ENCODE data around the gene DLG2. TPM values are rescaled to one million over a fixed set of nuclear protein-coding genes. Genes with fewer than 3 reads are reported as not detected.

Gene DLG2
- total RNA-seq, 1 donor from 2014 or later = 5.9 TPM

GRCh38 chr11:83612891-83613766 is 2014.0 kb downstream of the DLG2 start:
- no peak for TF ChIP-seq CTCF (conservative IDR thresholded peaks at IDR 0.05)
- Mint-ChIP-seq H3K4me3 (no peak overlapping the region), H3K9me3 (no peaks in the 10 kb centered on the region), H3K4me1 (ENCODE audit: unreplicated experiment) (peaks cover 16% of the 10 kb centered on the region), H3K27ac (no peak overlapping the region), H3K36me3 (no peaks in the 10 kb centered on the region), H3K27me3 (no peaks in the 10 kb centered on the region)
- no peak for DNase-seq (ENCODE audit: extremely low spot score, unreplicated experiment)

DNA sequence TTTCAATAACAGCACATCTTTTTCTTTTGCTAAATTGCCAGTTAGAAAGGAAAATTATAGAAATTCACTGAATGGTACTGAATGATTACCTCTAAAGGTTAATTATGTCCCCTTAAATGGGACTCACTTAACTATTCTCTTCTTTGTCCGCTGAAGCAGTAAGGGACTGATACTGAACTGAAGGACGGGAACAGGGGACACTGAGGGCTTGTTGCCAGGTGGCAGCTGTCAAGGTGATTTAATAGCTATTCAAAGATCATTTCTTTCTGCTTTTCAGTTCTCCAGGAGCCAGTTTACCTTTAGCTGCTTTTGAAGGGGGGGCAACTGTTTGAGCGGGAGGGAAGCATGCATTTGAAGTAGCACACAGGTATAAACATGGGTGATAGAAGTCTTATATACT is 2015.5 kb downstream of the DLG2 start:
- DNase-seq (ENCODE audit: extremely low spot score, unreplicated experiment) = no peak
- Mint-ChIP-seq H3K27me3 (no peaks in the 10 kb centered on the region), H3K36me3 (no peaks in the 10 kb centered on the region), H3K4me1 (ENCODE audit: unreplicated experiment) (peaks cover 16% of the 10 kb centered on the region), H3K9me3 (no peaks in the 10 kb centered on the region), H3K27ac (no peak overlapping the region), H3K4me3 (no peak overlapping the region)
- TF ChIP-seq CTCF (conservative IDR thresholded peaks at IDR 0.05) = no peak

GRCh38 chr11:83611031-83611430 is 2016.1 kb downstream of the DLG2 start:
- TF ChIP-seq CTCF (conservative IDR thresholded peaks at IDR 0.05) = no peak
- Mint-ChIP-seq H3K9me3 (no peaks in the 10 kb centered on the region), H3K4me3 (no peak overlapping the region), H3K36me3 (no peaks in the 10 kb centered on the region), H3K27ac (no peak overlapping the region), H3K4me1 (ENCODE audit: unreplicated experiment) (peaks cover 16% of the 10 kb centered on the region), H3K27me3 (no peaks in the 10 kb centered on the region)
- no peak for DNase-seq (ENCODE audit: extremely low spot score, unreplicated experiment)

- peaks cover 16% of the 10 kb centered on the region for H3K4me1 Mint-ChIP-seq (ENCODE audit: unreplicated experiment)
- no peaks in the 10 kb centered on the region for H3K9me3 Mint-ChIP-seq
- H3K36me3 Mint-ChIP-seq = no peaks in the 10 kb centered on the region
- no peak overlapping the region for H3K27ac Mint-ChIP-seq
- TF ChIP-seq CTCF (conservative IDR thresholded peaks at IDR 0.05) = no peak
- no peaks in the 10 kb centered on the region for H3K27me3 Mint-ChIP-seq
- H3K4me3 Mint-ChIP-seq = no peak overlapping the region
- DNase-seq (ENCODE audit: extremely low spot score, unreplicated experiment) = no peak
These were observed 2018.0 kb downstream of the DLG2 start for GRCh38 chr11:83609191-83609590.

DNA sequence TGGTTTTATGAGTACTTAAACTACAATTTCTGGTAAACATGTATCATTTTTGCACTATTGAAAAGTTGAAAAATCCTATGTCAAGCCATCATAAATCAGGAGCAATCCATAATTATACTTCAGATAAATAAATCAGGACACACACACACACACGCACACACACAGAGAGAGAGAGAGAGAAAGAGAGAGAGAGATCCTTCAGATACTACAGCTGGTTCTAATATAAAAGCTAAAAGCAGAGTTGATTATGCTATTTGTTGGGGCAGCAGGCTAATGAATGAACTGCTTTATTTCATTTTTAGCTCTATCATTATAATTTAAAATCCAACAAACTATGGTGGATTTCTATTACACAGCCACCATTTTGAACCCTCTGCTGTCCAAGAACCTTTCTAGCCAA is 2018.6 kb downstream of the DLG2 start:
- no peak for DNase-seq (ENCODE audit: extremely low spot score, unreplicated experiment)
- Mint-ChIP-seq H3K4me1 (ENCODE audit: unreplicated experiment) (peaks cover 16% of the 10 kb centered on the region), H3K27ac (no peak overlapping the region), H3K4me3 (no peak overlapping the region), H3K27me3 (no peaks in the 10 kb centered on the region), H3K9me3 (no peaks in the 10 kb centered on the region), H3K36me3 (no peaks in the 10 kb centered on the region)
- TF ChIP-seq CTCF (conservative IDR thresholded peaks at IDR 0.05) = no peak
